OCI-M2 (cell line): Measurements from ENCODE around the gene INTS7.
"Not testable (repeated sequence)": the region's sequence is repeated elsewhere in the genome, so short reads cannot be mapped to it uniquely, and the experiment has no call there.

Experiments used
- DNase-seq: peaks from one replicate; lab custom pipeline; 2025; ENCODE audit not compliant: unreplicated experiment; lab: John Stamatoyannopoulos, UW

The INTS7 gene

GRCh38 chr1:211938561-211938997 lies 96.8 kb downstream of the INTS7 start:
- no peak for DNase-seq

- not testable (repeated sequence) for DNase-seq
Observed at GRCh38 chr1:211937422-211937821, 97.9 kb downstream of the INTS7 start.

GRCh38 chr1:211935448-211935970 lies 99.8 kb downstream of the INTS7 start:
- no peak for DNase-seq

- no peak for DNase-seq
Observed at GRCh38 chr1:211933946-211934714, 101.2 kb downstream of the INTS7 start.

GRCh38 chr1:211932933-211933254 lies 102.5 kb downstream of the INTS7 start:
- DNase-seq: no peak

GRCh38 chr1:211932231-211932932 lies 103.0 kb downstream of the INTS7 start:
- no peak for DNase-seq

- DNase-seq: no peak
Observed at GRCh38 chr1:211929683-211930082, 105.7 kb downstream of the INTS7 start.

- no peak for DNase-seq
Observed at GRCh38 chr1:211928993-211929637, 106.2 kb downstream of the INTS7 start.

GRCh38 chr1:211928290-211928801 lies 107.0 kb downstream of the INTS7 start:
- no peak for DNase-seq

GRCh38 chr1:211925016-211925415 lies 110.3 kb downstream of the INTS7 start:
- no peak for DNase-seq

GRCh38 chr1:211924256-211924655 lies 111.1 kb downstream of the INTS7 start:
- no peak for DNase-seq

GRCh38 chr1:211923095-211923494 lies 112.3 kb downstream of the INTS7 start:
- DNase-seq: no peak

- no peak for DNase-seq
Observed at GRCh38 chr1:211921579-211922095, 113.7 kb downstream of the INTS7 start.

- no peak for DNase-seq
Observed at GRCh38 chr1:211920602-211921226, 114.6 kb downstream of the INTS7 start.

GRCh38 chr1:211920141-211920572 lies 115.2 kb downstream of the INTS7 start:
- DNase-seq: no peak

- DNase-seq: no peak
Observed at GRCh38 chr1:211918843-211919414, 116.4 kb downstream of the INTS7 start.

- not testable (repeated sequence) for DNase-seq
Observed at GRCh38 chr1:211916458-211916857, 118.9 kb downstream of the INTS7 start.

GRCh38 chr1:211915924-211916323 lies 119.4 kb downstream of the INTS7 start:
- DNase-seq: no peak

GRCh38 chr1:211912844-211913432 lies 122.4 kb downstream of the INTS7 start:
- DNase-seq: no peak

- no peak for DNase-seq
Observed at GRCh38 chr1:211912038-211912437, 123.3 kb downstream of the INTS7 start.
